Lung microvascular endothelial cell (primary cell): Measurements from ENCODE around the gene ZNF653. TPM values are rescaled to one million over a fixed set of nuclear protein-coding genes. Genes with fewer than 3 reads are reported as not detected.
"Not testable (repeated sequence)": the region's sequence is repeated elsewhere in the genome, so short reads cannot be mapped to it uniquely, and the experiment has no call there.

ENCODE experiments used
- DNase-seq, 2 donors: peaks; one replicate each; pipeline versions ENCODE4 v3.0.0 to v3.0.0-alpha.2; 2010; ENCODE audit warnings: low read depth in 2 of 2
- total RNA-seq: library from RNA; depleted of rRNA; stranded (reverse); fragments of >200 nt; gene quantifications from 2 replicates; pipeline ENCODE4 v1.2.1, GENCODE V29; 2014

Gene ZNF653
- total RNA-seq, 1 donor from 2014 or later, result 7.5 TPM

DNA sequence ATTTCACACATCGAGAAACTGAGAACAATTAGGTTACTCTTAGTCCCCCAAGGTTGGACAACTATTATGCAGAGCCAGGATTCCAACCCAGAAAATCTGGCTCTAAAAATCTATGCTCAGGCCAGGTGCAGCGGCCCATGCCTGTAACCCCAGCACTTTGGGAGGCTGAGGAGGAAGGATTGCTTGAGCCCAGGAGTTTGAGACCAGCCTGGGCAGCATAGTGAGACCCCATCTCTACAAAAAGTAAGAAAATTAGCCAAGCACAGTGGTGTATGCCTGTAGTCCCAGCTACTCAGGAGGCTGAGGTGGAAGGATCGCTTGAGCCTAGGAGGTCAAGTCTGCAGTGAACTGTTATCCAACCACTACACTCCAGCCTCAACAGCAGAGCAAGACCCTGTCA, 72.1 kb downstream of the ZNF653 start:
- DNase-seq, result not testable (repeated sequence)

Other genes with a start within 250 kb of the ZNF653 start
- 46.0 and 46.4 TPM in 2 replicates for gene DOCK6, start 243.3 kb downstream of the ZNF653 start, total RNA-seq
- gene TSPAN16, start 209.7 kb downstream of the ZNF653 start, total RNA-seq, result not detected in 2 replicates
- 29.0 and 31.5 TPM in 2 replicates for gene RAB3D, start 166.2 kb downstream of the ZNF653 start, total RNA-seq
- gene TMEM205, start 159.6 kb downstream of the ZNF653 start, total RNA-seq, result 83.7 and 105 TPM in 2 replicates
- 3.9 and 6.2 TPM in 2 replicates for gene CCDC159, start 159.3 kb downstream of the ZNF653 start, total RNA-seq
- 6.5 and 6.9 TPM in 2 replicates for gene PLPPR2, start 150.4 kb downstream of the ZNF653 start, total RNA-seq
- 0.65 and 1.2 TPM in 2 replicates for gene SWSAP1, start 131.2 kb downstream of the ZNF653 start, total RNA-seq
- gene EPOR, start 121.5 kb downstream of the ZNF653 start, total RNA-seq, result 5.0 and 5.8 TPM in 2 replicates
- 0.22 and 1.8 TPM in 2 replicates for gene RGL3, start 86.5 kb downstream of the ZNF653 start, total RNA-seq
- under 0.01 TPM in 1 of 2 replicates, not detected in the other for gene ODAD3, start 70.7 kb downstream of the ZNF653 start, total RNA-seq
- 103 and 132 TPM in 2 replicates for gene PRKCSH, start 70.2 kb downstream of the ZNF653 start, total RNA-seq
- not detected in 2 replicates for gene ELAVL3, start 24.8 kb downstream of the ZNF653 start, total RNA-seq
- 21.4 and 23.8 TPM in 2 replicates for gene ECSIT, start 23.3 kb upstream of the ZNF653 start, total RNA-seq
- 0.20 and 0.22 TPM in 2 replicates for gene CNN1, start 33.0 kb upstream of the ZNF653 start, total RNA-seq
- 19.2 and 27.2 TPM in 2 replicates for gene ELOF1, start 53.4 kb upstream of the ZNF653 start, total RNA-seq
- under 0.01 and 0.60 TPM in 2 replicates for gene ACP5, start 71.8 kb upstream of the ZNF653 start, total RNA-seq
- gene ZNF627, start 91.6 kb upstream of the ZNF653 start, total RNA-seq, result 16.8 and 24.0 TPM in 2 replicates
- gene ZNF823, start 233.1 kb upstream of the ZNF653 start, total RNA-seq, result 5.0 and 13.1 TPM in 2 replicates